Measurements from ENCODE around the gene TEPSIN. TPM values are rescaled to one million over a fixed set of nuclear protein-coding genes. Genes with fewer than 3 reads are reported as not detected.

Gene TEPSIN
- total RNA-seq, 2 donors from 2014 or later = 30.0 to 45.0 TPM

- no peak overlapping the region for H3K4me3 ChIP-seq (ENCODE audit: low read length)
- Mint-ChIP-seq H3K27me3 (ENCODE audit: insufficient read depth) (no peaks in the 10 kb centered on the region), H3K4me3 (no peak overlapping the region), H3K27ac (peak overlapping the region; percentile 21), H3K9me3 (no peaks in the 10 kb centered on the region), H3K36me3 (ENCODE audit: low read depth) (peaks cover 6% of the 10 kb centered on the region), H3K4me1 (peaks cover 7% of the 10 kb centered on the region)
- peaks cover 7% of the 10 kb centered on the region for H3K4me1 ChIP-seq (ENCODE audit: control insufficient read depth, insufficient read depth, low read length)
- no peak overlapping the region for H3K9ac ChIP-seq (ENCODE audit: extremely low read depth, low read length, poor library complexity, severe bottlenecking)
- H3K27ac ChIP-seq (ENCODE audit: low read depth, low read length) = no peak overlapping the region
- H3K9me3 ChIP-seq (ENCODE audit: control insufficient read depth, low read length) = no peaks in the 10 kb centered on the region
- no peak for TF ChIP-seq CTCF (conservative IDR thresholded peaks at IDR 0.05)
- DNase-seq = no peak
- H3K36me3 ChIP-seq (ENCODE audit: control insufficient read depth, insufficient read depth, low read length) = peaks cover 8% of the 10 kb centered on the region
- WGBS, 2 experiments (ENCODE audit: insufficient coverage in 1 of 2, insufficient read length in 1 of 2) = 88 to 94% methylated on average over 15 to 26 of the region's 26 CpGs
- H3K27me3 ChIP-seq (ENCODE audit: control insufficient read depth, insufficient read depth, low read length, poor library complexity, severe bottlenecking) = no peaks in the 10 kb centered on the region
Observed at GRCh38 chr17:81234940-81235821, 3.7 kb downstream of the TEPSIN start.

- TF ChIP-seq CTCF (conservative IDR thresholded peaks at IDR 0.05) = no peak
- Mint-ChIP-seq H3K36me3 (ENCODE audit: low read depth) (peaks cover 13% of the 10 kb centered on the region), H3K27me3 (ENCODE audit: insufficient read depth) (no peaks in the 10 kb centered on the region), H3K4me3 (no peak overlapping the region), H3K27ac (peak overlapping the region; percentile 21), H3K9me3 (no peaks in the 10 kb centered on the region), H3K4me1 (peaks cover 5% of the 10 kb centered on the region)
- H3K27ac ChIP-seq (ENCODE audit: low read depth, low read length) = no peak overlapping the region
- no peak overlapping the region for H3K4me3 ChIP-seq (ENCODE audit: low read length)
- no peak for DNase-seq
- H3K4me1 ChIP-seq (ENCODE audit: control insufficient read depth, insufficient read depth, low read length) = peaks cover 7% of the 10 kb centered on the region
- H3K9ac ChIP-seq (ENCODE audit: extremely low read depth, low read length, poor library complexity, severe bottlenecking) = no peak overlapping the region
- H3K27me3 ChIP-seq (ENCODE audit: control insufficient read depth, insufficient read depth, low read length, poor library complexity, severe bottlenecking) = no peaks in the 10 kb centered on the region
- no peaks in the 10 kb centered on the region for H3K9me3 ChIP-seq (ENCODE audit: control insufficient read depth, low read length)
- peaks cover 8% of the 10 kb centered on the region for H3K36me3 ChIP-seq (ENCODE audit: control insufficient read depth, insufficient read depth, low read length)
- WGBS, 2 experiments (ENCODE audit: insufficient coverage in 1 of 2, insufficient read length in 1 of 2) = 95 to 98% methylated on average over 8 to 13 of the region's 13 CpGs
Observed at GRCh38 chr17:81234506-81234855, 4.4 kb downstream of the TEPSIN start.

- no peak overlapping the region for H3K4me3 Mint-ChIP-seq
- Histone ChIP-seq H3K36me3 (ENCODE audit: control insufficient read depth, insufficient read depth, low read length) (peaks cover 8% of the 10 kb centered on the region), H3K4me1 (ENCODE audit: control insufficient read depth, insufficient read depth, low read length) (peaks cover 7% of the 10 kb centered on the region), H3K4me3 (ENCODE audit: low read length) (no peak overlapping the region), H3K27me3 (ENCODE audit: control insufficient read depth, insufficient read depth, low read length, poor library complexity, severe bottlenecking) (no peaks in the 10 kb centered on the region), H3K9me3 (ENCODE audit: control insufficient read depth, low read length) (no peaks in the 10 kb centered on the region), H3K9ac (ENCODE audit: extremely low read depth, low read length, poor library complexity, severe bottlenecking) (no peak overlapping the region), H3K27ac (ENCODE audit: low read depth, low read length) (no peak overlapping the region)
- DNase-seq = no peak
- no peaks in the 10 kb centered on the region for H3K27me3 Mint-ChIP-seq (ENCODE audit: insufficient read depth)
- 91 to 93% methylated on average over 7 to 21 of the region's 21 CpGs for WGBS, 2 experiments (ENCODE audit: insufficient coverage in 1 of 2, insufficient read length in 1 of 2)
- peaks cover 14% of the 10 kb centered on the region for H3K36me3 Mint-ChIP-seq (ENCODE audit: low read depth)
- H3K4me1 Mint-ChIP-seq = peaks cover 5% of the 10 kb centered on the region
- no peak for TF ChIP-seq CTCF (conservative IDR thresholded peaks at IDR 0.05)
- H3K9me3 Mint-ChIP-seq = no peaks in the 10 kb centered on the region
- no peak overlapping the region for H3K27ac Mint-ChIP-seq
Observed at GRCh38 chr17:81233811-81234505, 4.9 kb downstream of the TEPSIN start.

Data from endodermal cell (in vitro differentiated cells).